Karpas-422 (cell line): ENCODE measurements around the gene MYH13. TPM values are rescaled to one million over a fixed set of nuclear protein-coding genes. Genes with fewer than 3 reads are reported as not detected.
"Not testable (repeated sequence)": the region's sequence is repeated elsewhere in the genome, so short reads cannot be mapped to it uniquely, and the experiment has no call there.

ENCODE experiments used
- DNase-seq: peaks from one replicate; pipeline ENCODE4 v3.0.0-alpha.2; 2015
- H2AFZ ChIP-seq: fragments of 200-600 bp; sonication (generic); 2 replicates; pipeline ENCODE4 v1.6.1; 2014; ENCODE audit warnings: antibody characterized with exemption, low read length, mixed read lengths
- H3K27ac ChIP-seq: fragments of 200-600 bp; sonication (generic); 2 replicates; pipeline ENCODE4 v1.5.1; 2014; ENCODE audit warnings: mild to moderate bottlenecking, low read length, moderate library complexity
- H3K27me3 ChIP-seq: fragments of 200-600 bp; sonication (generic); 2 replicates; pipeline ENCODE4 v1.6.1; 2014; ENCODE audit warnings: low read length, mixed read lengths
- H3K36me3 ChIP-seq: fragments of 200-600 bp; sonication (generic); 2 replicates; pipeline ENCODE4 v1.6.1; 2014; ENCODE audit warnings: low read length, mixed read lengths; ENCODE audit not compliant: insufficient read depth
- H3K4me1 ChIP-seq: fragments of 200-600 bp; sonication (generic); 2 replicates; pipeline ENCODE4 v1.6.1; 2014; ENCODE audit warnings: mild to moderate bottlenecking, low read length, mixed read lengths
- H3K4me2 ChIP-seq: fragments of 200-600 bp; sonication (generic); 2 replicates; pipeline ENCODE4 v1.6.1; 2014; ENCODE audit warnings: low read length, low read depth, mild to moderate bottlenecking; ENCODE audit not compliant: poor library complexity, severe bottlenecking
- H3K4me3 ChIP-seq: fragments of 200-600 bp; sonication (generic); 2 replicates; pipeline ENCODE4 v1.5.1; 2014; ENCODE audit warnings: mild to moderate bottlenecking, antibody characterized with exemption, low read length, mixed read lengths
- H3K79me2 ChIP-seq: fragments of 200-600 bp; sonication (generic); 2 replicates; pipeline ENCODE4 v1.6.1; 2014; ENCODE audit warnings: mild to moderate bottlenecking, low read length, mixed read lengths
- H3K9ac ChIP-seq: fragments of 200-600 bp; sonication (generic); 2 replicates; pipeline ENCODE4 v1.6.0; 2014; ENCODE audit warnings: low read length
- H3K9me2 ChIP-seq: fragments of 200-600 bp; sonication (generic), shearing (Covaris generic); replicated peaks from 2 replicates; pipeline ENCODE4 v1.6.0; 2014; ENCODE audit warnings: mild to moderate bottlenecking, low read length, moderate library complexity; ENCODE audit not compliant: insufficient read depth
- H3K9me3 ChIP-seq: fragments of 300-700, 200-600 bp; sonication (generic); 2 replicates; pipeline ENCODE4 v1.6.1; 2014; ENCODE audit warnings: low read length, mixed read lengths
- H4K20me1 ChIP-seq: fragments of 200-600 bp; sonication (generic); 2 replicates; pipeline ENCODE4 v1.6.1; 2014; ENCODE audit warnings: mild to moderate bottlenecking, antibody characterized with exemption, low read length, low read depth; ENCODE audit not compliant: insufficient read depth
- total RNA-seq: library from RNA; depleted of rRNA; stranded (reverse); fragments of >200 nt; shearing (Covaris generic); gene quantifications from 2 replicates; pipeline ENCODE4 v1.2.3, GENCODE V29; 2014; ENCODE audit warnings: low replicate concordance

The MYH13 gene
- total RNA-seq, 1 experiment from 2014 or later, result not detected

DNA sequence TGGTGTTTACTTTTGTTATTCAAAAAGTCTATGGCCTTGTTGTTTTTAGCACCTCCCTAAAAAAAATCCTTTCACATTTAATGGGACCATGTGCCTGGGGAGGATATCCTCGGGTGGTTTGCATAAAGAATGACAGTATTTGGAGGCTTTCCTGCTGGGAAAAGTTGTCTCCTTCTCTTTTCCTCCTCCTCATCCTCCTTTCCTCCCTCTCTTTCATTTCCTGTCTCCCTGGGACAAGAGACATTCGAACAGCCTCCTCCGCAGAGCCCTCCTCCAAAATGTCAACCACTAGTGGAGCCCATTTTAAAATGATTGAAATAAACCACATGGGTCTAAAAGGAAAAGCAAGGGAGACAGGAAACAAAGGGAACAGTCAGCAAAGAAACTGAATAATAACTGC, 67.4 kb downstream of the MYH13 start:
- Histone ChIP-seq H3K9me3 (no peaks in the 10 kb centered on the region), H2AFZ (no peak overlapping the region), H3K4me1 (no peaks in the 10 kb centered on the region; the same call in 1 of the 2 replicates), H4K20me1 (no peaks in the 10 kb centered on the region), H3K9me2 (no peaks in the 10 kb centered on the region), H3K79me2 (no peaks in the 10 kb centered on the region), H3K36me3 (no peaks in the 10 kb centered on the region), H3K27me3 (no peaks in the 10 kb centered on the region), H3K27ac (no peak overlapping the region), H3K4me3 (no peak overlapping the region), H3K9ac (no peak overlapping the region), H3K4me2 (no peak overlapping the region)
- DNase-seq, result no peak

DNA sequence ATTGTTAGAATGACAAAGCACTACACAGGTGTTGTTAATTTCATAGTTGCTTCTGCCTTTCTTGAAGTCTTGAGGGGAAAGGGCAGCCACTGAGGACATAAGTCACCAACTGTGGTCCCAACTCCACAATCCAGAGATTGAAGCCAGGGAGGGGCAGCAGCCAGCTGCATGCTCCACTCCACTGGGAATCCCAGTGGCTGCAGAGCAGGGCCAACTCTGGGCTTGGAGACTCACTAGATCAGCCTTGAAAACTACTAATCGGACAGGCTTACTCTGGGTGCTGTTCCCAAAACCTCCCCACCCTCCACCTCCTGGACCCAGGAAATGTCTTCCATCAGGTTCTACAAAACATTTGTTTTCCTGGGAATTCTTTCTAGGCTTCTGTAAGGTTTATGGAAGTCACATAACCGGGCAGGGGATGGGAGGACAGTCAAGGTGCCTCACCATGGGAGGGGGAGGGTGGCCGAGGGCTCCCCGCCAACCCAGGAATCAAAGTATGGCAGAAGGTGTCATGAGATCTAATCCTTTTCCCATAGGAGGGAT, 68.0 kb downstream of the MYH13 start:
- no peak for DNase-seq
- no peak overlapping the region for H3K27ac ChIP-seq
- no peaks in the 10 kb centered on the region; the same call in 1 of the 2 replicates for H3K4me1 ChIP-seq
- no peaks in the 10 kb centered on the region for H3K36me3 ChIP-seq
- H3K4me2 ChIP-seq, result no peak overlapping the region
- no peaks in the 10 kb centered on the region for H3K9me2 ChIP-seq
- H3K79me2 ChIP-seq, result no peaks in the 10 kb centered on the region
- no peaks in the 10 kb centered on the region for H3K27me3 ChIP-seq
- no peaks in the 10 kb centered on the region for H4K20me1 ChIP-seq
- no peak overlapping the region for H3K4me3 ChIP-seq
- no peaks in the 10 kb centered on the region for H3K9me3 ChIP-seq
- no peak overlapping the region for H3K9ac ChIP-seq
- H2AFZ ChIP-seq, result no peak overlapping the region

DNA sequence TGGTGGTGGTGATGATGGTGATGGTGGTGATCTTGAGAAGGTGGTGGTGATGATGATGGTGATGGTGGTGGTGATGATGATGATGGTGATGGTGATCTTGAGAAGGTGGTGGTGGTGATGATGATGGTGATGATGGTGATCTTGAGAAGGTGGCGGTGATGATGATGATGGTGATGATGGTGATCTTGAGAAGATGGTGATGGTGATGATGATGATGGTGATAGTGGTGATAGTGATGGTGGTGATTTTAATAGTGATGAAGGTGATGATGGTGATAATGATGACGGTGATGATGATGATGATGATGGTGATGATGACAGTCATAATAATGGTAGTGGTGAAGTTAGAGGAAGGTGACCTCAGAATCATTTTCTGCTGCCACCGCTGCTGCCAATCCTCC, 75.1 kb downstream of the MYH13 start:
- H3K4me2 ChIP-seq, result no peak overlapping the region
- H3K27ac ChIP-seq, result no peak overlapping the region
- H3K4me1 ChIP-seq, result peaks cover 7% of the 10 kb centered on the region
- no peak for DNase-seq
- no peaks in the 10 kb centered on the region for H4K20me1 ChIP-seq
- H3K79me2 ChIP-seq, result no peaks in the 10 kb centered on the region
- no peaks in the 10 kb centered on the region for H3K27me3 ChIP-seq
- H3K9me3 ChIP-seq, result no peaks in the 10 kb centered on the region
- no peaks in the 10 kb centered on the region for H3K9me2 ChIP-seq
- H3K4me3 ChIP-seq, result no peak overlapping the region
- no peaks in the 10 kb centered on the region for H3K36me3 ChIP-seq
- no peak overlapping the region for H3K9ac ChIP-seq
- no peak overlapping the region for H2AFZ ChIP-seq

DNA sequence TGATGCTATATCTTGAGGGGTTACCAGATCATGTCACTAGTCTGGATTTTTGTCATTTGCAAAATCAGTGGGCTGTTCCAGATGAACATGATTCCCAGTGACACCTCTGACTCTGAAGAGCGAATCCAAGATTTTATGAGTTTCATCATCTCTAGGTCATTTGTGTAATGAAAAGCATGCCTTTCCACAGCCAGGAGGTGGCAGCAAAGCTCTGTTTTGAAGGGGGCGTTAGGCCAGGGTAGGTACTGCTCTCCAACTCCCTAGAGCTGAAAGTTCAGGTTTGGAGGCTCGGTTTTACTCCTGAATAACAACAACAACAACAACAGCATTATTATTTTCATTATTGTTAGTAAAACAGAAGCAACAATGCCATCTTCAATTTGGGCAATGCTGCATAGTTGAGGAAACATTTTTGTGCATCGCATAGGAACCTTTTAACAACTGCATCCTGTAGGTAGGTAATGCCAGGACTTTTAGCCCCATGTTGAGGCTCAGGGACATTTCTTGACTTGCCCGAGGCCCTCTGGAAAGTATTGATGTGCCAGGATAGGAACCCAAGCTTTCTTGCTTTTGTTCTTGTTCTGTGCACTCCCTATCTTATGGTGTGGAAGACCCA, 77.0 kb downstream of the MYH13 start:
- Histone ChIP-seq H4K20me1 (no peaks in the 10 kb centered on the region), H3K9me3 (no peaks in the 10 kb centered on the region), H3K4me1 (peaks cover 15% of the 10 kb centered on the region), H3K79me2 (no peaks in the 10 kb centered on the region), H3K9ac (no peak overlapping the region), H2AFZ (no peak overlapping the region), H3K27ac (no peak overlapping the region), H3K27me3 (no peaks in the 10 kb centered on the region), H3K36me3 (no peaks in the 10 kb centered on the region), H3K4me2 (no peak overlapping the region), H3K9me2 (no peaks in the 10 kb centered on the region), H3K4me3 (no peak overlapping the region)
- DNase-seq, result peak; percentile 89

DNA sequence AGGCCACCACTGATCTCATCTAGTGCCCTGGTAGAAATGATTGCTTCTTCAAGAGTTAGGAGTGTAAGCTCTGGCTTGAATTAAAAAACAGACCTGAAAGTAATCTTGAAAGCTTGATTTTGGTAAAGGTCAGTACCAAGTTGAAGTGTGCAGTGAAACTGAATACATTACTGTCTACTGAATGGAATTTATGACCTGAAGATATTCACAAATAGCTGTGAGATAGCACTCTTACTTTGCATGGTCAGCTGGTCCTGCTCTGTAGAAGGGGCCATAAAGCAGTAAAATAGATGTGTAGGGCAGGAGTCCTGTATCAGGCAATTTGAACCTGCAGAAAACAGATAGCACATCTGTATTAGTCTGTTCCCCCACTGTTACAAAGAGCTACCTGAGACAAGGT, 78.6 kb downstream of the MYH13 start:
- no peaks in the 10 kb centered on the region for H3K27me3 ChIP-seq
- H3K27ac ChIP-seq, result no peak overlapping the region
- H3K9me3 ChIP-seq, result no peaks in the 10 kb centered on the region
- no peak overlapping the region for H3K4me2 ChIP-seq
- H3K36me3 ChIP-seq, result no peaks in the 10 kb centered on the region
- no peak overlapping the region for H3K4me3 ChIP-seq
- no peaks in the 10 kb centered on the region for H3K9me2 ChIP-seq
- H3K9ac ChIP-seq, result no peak overlapping the region
- DNase-seq, result no peak
- no peaks in the 10 kb centered on the region for H4K20me1 ChIP-seq
- H3K4me1 ChIP-seq, result peaks cover 21% of the 10 kb centered on the region
- H2AFZ ChIP-seq, result no peak overlapping the region
- H3K79me2 ChIP-seq, result no peaks in the 10 kb centered on the region

DNA sequence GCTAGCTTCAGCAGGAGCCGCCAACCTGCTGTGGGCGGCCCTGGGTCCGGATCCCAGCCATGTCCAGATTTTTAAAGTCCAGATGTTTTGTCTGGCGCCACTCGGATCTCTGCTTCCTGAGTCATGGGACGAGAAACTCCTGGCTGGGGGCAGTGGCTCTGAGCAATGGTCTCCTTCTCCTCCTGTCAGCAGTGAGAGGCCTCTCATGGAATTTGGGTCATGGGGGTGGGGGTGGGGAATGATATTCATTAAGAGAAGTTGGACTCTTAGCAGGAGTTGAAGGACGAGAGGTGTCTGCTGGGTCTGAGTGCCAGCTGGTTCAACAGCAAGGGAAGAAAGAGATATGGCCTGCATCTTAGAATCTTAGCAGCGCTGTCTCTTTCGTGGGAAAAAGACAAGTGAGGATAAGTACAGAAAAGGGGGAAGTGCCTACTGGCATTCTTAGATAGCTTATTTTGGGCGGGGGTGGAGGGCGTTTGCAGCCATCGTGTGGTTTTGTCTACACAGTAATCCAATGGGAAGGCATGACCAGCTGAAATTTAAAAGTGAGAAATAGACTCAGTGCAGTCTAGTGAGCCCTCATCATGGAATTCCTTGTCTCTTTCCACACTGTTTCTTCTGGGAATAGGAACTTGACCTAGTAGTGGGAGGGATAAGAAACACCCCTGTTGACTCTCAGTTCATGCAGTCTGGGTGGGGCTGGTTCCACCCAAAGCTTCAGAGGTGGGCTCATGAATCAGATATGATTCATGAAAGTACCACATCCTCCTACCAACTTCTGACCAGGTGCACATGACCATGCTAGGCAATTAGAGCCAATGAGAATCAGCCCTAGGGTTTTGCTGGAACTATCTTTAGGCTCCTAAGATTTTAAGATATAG, 80.5 kb downstream of the MYH13 start:
- H3K27me3 ChIP-seq, result no peaks in the 10 kb centered on the region
- H3K27ac ChIP-seq, result no peak overlapping the region
- H3K4me1 ChIP-seq, result peaks cover 21% of the 10 kb centered on the region
- H3K4me3 ChIP-seq, result no peak overlapping the region
- no peak overlapping the region for H2AFZ ChIP-seq
- no peaks in the 10 kb centered on the region for H3K36me3 ChIP-seq
- no peak overlapping the region for H3K4me2 ChIP-seq
- no peaks in the 10 kb centered on the region for H3K9me2 ChIP-seq
- no peaks in the 10 kb centered on the region for H4K20me1 ChIP-seq
- no peaks in the 10 kb centered on the region for H3K79me2 ChIP-seq
- DNase-seq, result peak; percentile 56
- no peaks in the 10 kb centered on the region for H3K9me3 ChIP-seq
- no peak overlapping the region for H3K9ac ChIP-seq

DNA sequence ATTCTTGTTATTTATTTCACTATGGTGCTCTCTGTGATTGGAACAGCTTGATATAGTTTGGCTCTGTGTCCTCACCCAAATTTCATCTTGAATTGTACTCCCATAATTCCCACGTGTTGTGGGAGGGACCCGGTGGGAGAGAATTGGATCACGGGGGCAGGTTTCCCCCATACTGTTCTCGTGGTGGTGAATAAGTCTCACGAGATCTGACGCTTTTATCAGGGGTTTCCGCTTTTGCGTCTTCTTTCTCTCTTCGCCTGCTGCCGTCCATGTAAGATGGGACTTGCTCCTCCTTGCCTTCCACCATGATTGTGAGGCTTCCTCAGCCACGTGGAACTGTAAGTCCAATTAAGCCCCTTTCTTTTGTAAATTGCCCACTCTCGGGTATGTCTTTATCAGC, 81.2 kb downstream of the MYH13 start:
- H3K4me1 ChIP-seq, result peaks cover 21% of the 10 kb centered on the region
- not testable (repeated sequence) for H4K20me1 ChIP-seq, H2AFZ ChIP-seq, H3K27ac ChIP-seq, H3K4me2 ChIP-seq, H3K27me3 ChIP-seq, H3K36me3 ChIP-seq, H3K9ac ChIP-seq, DNase-seq, H3K9me2 ChIP-seq, H3K4me3 ChIP-seq, H3K79me2 ChIP-seq, H3K9me3 ChIP-seq

DNA sequence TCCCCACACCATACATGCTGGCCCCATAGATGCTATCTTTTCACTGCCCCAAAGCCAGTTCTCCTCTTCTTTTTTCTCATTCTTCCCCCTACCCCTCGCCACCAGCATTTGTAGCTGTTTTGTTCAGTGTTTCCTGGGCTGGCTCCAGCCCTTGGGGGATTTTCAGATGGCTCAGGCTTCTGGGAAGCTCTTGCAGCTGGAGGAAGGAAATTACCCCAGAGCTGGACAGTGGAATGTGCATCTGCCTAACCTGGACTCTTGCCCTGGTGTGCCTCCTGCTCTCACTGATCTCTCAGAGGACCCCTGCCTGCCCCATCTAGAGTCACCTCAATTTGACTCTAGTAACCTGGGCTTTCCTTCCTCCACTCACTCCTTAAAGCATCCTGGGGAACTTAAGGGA, 82.8 kb downstream of the MYH13 start:
- Histone ChIP-seq H3K9me3 (no peaks in the 10 kb centered on the region), H2AFZ (no peak overlapping the region), H3K27ac (no peak overlapping the region), H3K9me2 (no peaks in the 10 kb centered on the region), H3K4me3 (no peak overlapping the region), H3K4me2 (no peak overlapping the region), H3K36me3 (no peaks in the 10 kb centered on the region), H3K79me2 (no peaks in the 10 kb centered on the region), H3K9ac (no peak overlapping the region), H3K4me1 (peaks cover 21% of the 10 kb centered on the region), H4K20me1 (no peaks in the 10 kb centered on the region), H3K27me3 (no peaks in the 10 kb centered on the region)
- DNase-seq, result no peak
